ENCODE measurements around the gene CCNF. TPM values are rescaled to one million over a fixed set of nuclear protein-coding genes. Genes with fewer than 3 reads are reported as not detected.

Gene CCNF
- total RNA-seq, 2 experiments from 2014 or later: 0.81 to 1.3 TPM

- POLR2A ChIA-PET: no interaction called here
- Histone ChIP-seq H3K27me3 (ENCODE audit: control insufficient read depth in 1 of 2, insufficient read depth in 2 of 2, low read length in 2 of 2) (no peaks in the 10 kb centered on the region), H3K4me1 (ENCODE audit: insufficient read depth, low read length) (no peaks in the 10 kb centered on the region), H3K27ac (ENCODE audit: low read depth in 1 of 2, low read length in 2 of 2) (no peak overlapping the region), H3K9me3 (ENCODE audit: control insufficient read depth in 1 of 2, insufficient read depth in 1 of 2, low read length in 2 of 2) (no peaks in the 10 kb centered on the region), H3K36me3 (ENCODE audit: insufficient read depth, low read length) (peaks cover 30% of the 10 kb centered on the region), H3K4me3 (ENCODE audit: low read length) (no peak overlapping the region)
- DNase-seq (no peak), ATAC-seq (ENCODE audit: poor library complexity) (no peak)
- intact Hi-C loops (cut with DNase I, micrococcal nuclease): no loop called here
- Mint-ChIP-seq H3K4me3 (no peak overlapping the region), H3K36me3 (ENCODE audit: low read depth) (peaks cover 27% of the 10 kb centered on the region), H3K9me3 (no peaks in the 10 kb centered on the region), H3K4me1 (ENCODE audit: low read depth) (no peaks in the 10 kb centered on the region), H3K27ac (no peak overlapping the region), H3K27me3 (no peaks in the 10 kb centered on the region)
- no peak for TF ChIP-seq CTCF (IDR thresholded peaks at IDR 0.05)
- CTCF ChIA-PET: no interaction called here
Observed at GRCh38 chr16:2447920-2448583, 18.8 kb downstream of the CCNF start.

- H3K4me3 Mint-ChIP-seq: no peak overlapping the region
- no peaks in the 10 kb centered on the region for H3K4me1 ChIP-seq (ENCODE audit: insufficient read depth, low read length)
- H3K27ac Mint-ChIP-seq: no peak overlapping the region
- no peaks in the 10 kb centered on the region for H3K9me3 ChIP-seq (ENCODE audit: control insufficient read depth in 1 of 2, insufficient read depth in 1 of 2, low read length in 2 of 2)
- POLR2A ChIA-PET: no interaction called here
- no peak for ATAC-seq (ENCODE audit: poor library complexity)
- no peak for TF ChIP-seq CTCF (IDR thresholded peaks at IDR 0.05)
- no peak for DNase-seq
- H3K4me1 Mint-ChIP-seq (ENCODE audit: low read depth): no peaks in the 10 kb centered on the region
- H3K9me3 Mint-ChIP-seq: no peaks in the 10 kb centered on the region
- H3K36me3 ChIP-seq (ENCODE audit: insufficient read depth, low read length): peaks cover 28% of the 10 kb centered on the region
- no peak overlapping the region for H3K27ac ChIP-seq (ENCODE audit: low read depth in 1 of 2, low read length in 2 of 2)
- intact Hi-C loops (cut with DNase I, micrococcal nuclease): no loop called here
- H3K27me3 ChIP-seq (ENCODE audit: control insufficient read depth in 1 of 2, insufficient read depth in 2 of 2, low read length in 2 of 2): no peaks in the 10 kb centered on the region
- CTCF ChIA-PET: no interaction called here
- H3K27me3 Mint-ChIP-seq: no peaks in the 10 kb centered on the region
- peaks cover 27% of the 10 kb centered on the region for H3K36me3 Mint-ChIP-seq (ENCODE audit: low read depth)
- no peak overlapping the region for H3K4me3 ChIP-seq (ENCODE audit: low read length)
Observed at GRCh38 chr16:2449118-2449517, 19.9 kb downstream of the CCNF start.

- Mint-ChIP-seq H3K9me3 (no peaks in the 10 kb centered on the region), H3K36me3 (ENCODE audit: low read depth) (peaks cover 27% of the 10 kb centered on the region), H3K27ac (no peak overlapping the region), H3K4me1 (ENCODE audit: low read depth) (no peaks in the 10 kb centered on the region), H3K4me3 (no peak overlapping the region), H3K27me3 (no peaks in the 10 kb centered on the region)
- Histone ChIP-seq H3K4me1 (ENCODE audit: insufficient read depth, low read length) (no peaks in the 10 kb centered on the region), H3K36me3 (ENCODE audit: insufficient read depth, low read length) (peaks cover 25% of the 10 kb centered on the region), H3K9me3 (ENCODE audit: control insufficient read depth in 1 of 2, insufficient read depth in 1 of 2, low read length in 2 of 2) (no peaks in the 10 kb centered on the region), H3K27me3 (ENCODE audit: control insufficient read depth in 1 of 2, insufficient read depth in 2 of 2, low read length in 2 of 2) (no peaks in the 10 kb centered on the region), H3K27ac (ENCODE audit: low read depth in 1 of 2, low read length in 2 of 2) (no peak overlapping the region), H3K4me3 (ENCODE audit: low read length) (no peak overlapping the region)
- intact Hi-C loops (cut with DNase I, micrococcal nuclease): no loop called here
- ChIA-PET CTCF (no interaction called here), POLR2A (no interaction called here)
- no peak for TF ChIP-seq CTCF (IDR thresholded peaks at IDR 0.05)
- no peak for ATAC-seq (ENCODE audit: poor library complexity)
- DNase-seq: no peak
Observed at GRCh38 chr16:2450535-2450934, 21.3 kb downstream of the CCNF start.

All from CD4-positive, alpha-beta T cell (primary cell).